PC-3 (cell line): Measurements from ENCODE around the gene CHST11. TPM values are rescaled to one million over a fixed set of nuclear protein-coding genes. Genes with fewer than 3 reads are reported as not detected.

Source experiments
- ATAC-seq: fragments of 200-7000 bp; cut with Tn5 transposase; 2 replicates; pipeline ENCODE4 v1.9.1; 2020; ENCODE audit warnings: mild to moderate bottlenecking, moderate library complexity
- BruUV-seq: library from RNA; stranded (reverse); fragments of 400-500 nt; replicated peaks from 2 replicates; lab custom pipeline; 2021; lab: Mats Ljungman, UMichigan
- CTCF ChIA-PET: fragments of 300-600 bp; sonication (Branson Sonifier 250); formaldehyde crosslinking; loops from one replicate; lab custom pipeline; 2022; ENCODE audit warnings: antibody characterized with exemption; lab: Charles Lee
- POLR2A ChIA-PET: fragments of 300-600 bp; sonication (Branson Sonifier 250); formaldehyde crosslinking; loops from one replicate; lab custom pipeline; 2022; ENCODE audit warnings: antibody characterized with exemption; ENCODE audit not compliant: unreplicated experiment; lab: Charles Lee
- DNase-seq: peaks from one replicate; pipeline ENCODE4 v3.0.0-alpha.2; 2015
- H2AFZ ChIP-seq: fragments of 300-600 bp; sonication (generic); 2 replicates; pipeline ENCODE4 v1.6.0; 2016; ENCODE audit warnings: antibody characterized with exemption, low read length
- H3F3A ChIP-seq: fragments of 300-600 bp; sonication (generic); one replicate; pipeline ENCODE4 v1.6.0; 2017; ENCODE audit warnings: antibody characterized with exemption, low read length, control low read depth, mild to moderate bottlenecking; ENCODE audit not compliant: unreplicated experiment
- H3K27ac ChIP-seq: fragments of 300-600 bp; sonication (generic); 2 replicates; pipeline ENCODE4 v1.5.1; 2016; ENCODE audit warnings: mild to moderate bottlenecking, low read length
- H3K27me3 ChIP-seq: fragments of 300-600 bp; sonication (generic); 2 replicates; pipeline ENCODE4 v1.6.1; 2016; ENCODE audit warnings: low read length, mixed read lengths
- H3K36me3 ChIP-seq: fragments of 300-600 bp; sonication (generic); 2 replicates; pipeline ENCODE4 v1.6.1; 2016; ENCODE audit warnings: low read depth, mixed run types, low read length, mixed read lengths
- H3K4me1 ChIP-seq: fragments of 300-600 bp; sonication (generic); 2 replicates; pipeline ENCODE4 v1.5.1; 2016; ENCODE audit warnings: low read length; ENCODE audit not compliant: insufficient read depth
- H3K4me2 ChIP-seq: fragments of 300-600 bp; sonication (generic); 2 replicates; pipeline ENCODE4 v1.6.0; 2016; ENCODE audit warnings: low read length
- H3K4me3 ChIP-seq: fragments of 300-600 bp; sonication (generic); 2 replicates; pipeline ENCODE4 v1.5.1; 2016; ENCODE audit warnings: mild to moderate bottlenecking, low read length, mixed read lengths
- H3K79me2 ChIP-seq: fragments of 300-600 bp; sonication (generic); 2 replicates; pipeline ENCODE4 v1.6.1; 2017; ENCODE audit warnings: low read length, mixed read lengths
- H3K9ac ChIP-seq: fragments of 300-600 bp; sonication (generic); 2 replicates; pipeline ENCODE4 v1.6.0; 2016; ENCODE audit warnings: mild to moderate bottlenecking, low read length
- H3K9me2 ChIP-seq: fragments of 300-600 bp; sonication (generic); replicated peaks from 2 replicates; pipeline ENCODE4 v1.6.1; 2016; ENCODE audit warnings: mixed run types, low read length, mixed read lengths
- H3K9me3 ChIP-seq: fragments of 300-600 bp; sonication (generic); 2 replicates; pipeline ENCODE4 v1.6.1; 2016; ENCODE audit warnings: low read length, mixed read lengths
- H4K20me1 ChIP-seq: fragments of 300-600 bp; sonication (generic); 2 replicates; pipeline ENCODE4 v1.6.1; 2016; ENCODE audit warnings: low read length, mixed read lengths
- CTCF ChIP-seq: fragments of 300-600 bp; sonication (generic); conservative IDR thresholded peaks from 2 replicates; pipeline ENCODE4 v1.5.1; 2017; ENCODE audit warnings: antibody characterized with exemption, low read depth, mild to moderate bottlenecking, low read length
- EZH2 ChIP-seq: fragments of 300-600 bp; sonication (generic); IDR thresholded peaks from one replicate; pipeline ENCODE4 v1.6.1; 2017; ENCODE audit warnings: antibody characterized with exemption, mild to moderate bottlenecking, low read length; ENCODE audit not compliant: unreplicated experiment
- EZH2phosphoT487 ChIP-seq: fragments of 300-600 bp; sonication (generic); IDR thresholded peaks from 2 replicates; pipeline ENCODE4 v1.6.1; 2018; ENCODE audit warnings: mild to moderate bottlenecking, antibody characterized with exemption, low read length, borderline replicate concordance
- intact Hi-C: fragments of 100-400 bp; cut with micrococcal nuclease; formaldehyde crosslinking; loops from 2 replicates; pipeline ENCODE4 v1.9.0; 2023
- total RNA-seq: library from RNA; depleted of rRNA; stranded (reverse); fragments of >200 nt; gene quantifications from 2 replicates; pipeline ENCODE4 v1.2.3, GENCODE V29; 2014

The CHST11 gene
- total RNA-seq, 1 experiment from 2014 or later: 53.5 TPM

- TF ChIP-seq EZH2: no peak
- intact Hi-C loops: no loop called here
- Histone ChIP-seq H3K27me3 (no peaks in the 10 kb centered on the region), H3K9me3 (no peaks in the 10 kb centered on the region), H3K27ac (no peak overlapping the region), H3K4me1 (peaks cover 12% of the 10 kb centered on the region), H3K36me3 (no peaks in the 10 kb centered on the region), H4K20me1 (no peaks in the 10 kb centered on the region), H3K9me2 (no peaks in the 10 kb centered on the region), H3K4me2 (no peak overlapping the region), H3K9ac (no peak overlapping the region), H3F3A (no peaks in the 10 kb centered on the region), H3K79me2 (peaks cover 10% of the 10 kb centered on the region; the same call in 1 of the 2 replicates), H2AFZ (no peak overlapping the region), H3K4me3 (no peak overlapping the region)
- ATAC-seq: no peak
- CTCF ChIA-PET: no interaction called here
- POLR2A ChIA-PET: no interaction called here
- BruUV-seq: no TSS peak
- DNase-seq: no peak
These were observed 118.9 kb downstream of the CHST11 start for GRCh38 chr12:104575442-104576186.

DNA sequence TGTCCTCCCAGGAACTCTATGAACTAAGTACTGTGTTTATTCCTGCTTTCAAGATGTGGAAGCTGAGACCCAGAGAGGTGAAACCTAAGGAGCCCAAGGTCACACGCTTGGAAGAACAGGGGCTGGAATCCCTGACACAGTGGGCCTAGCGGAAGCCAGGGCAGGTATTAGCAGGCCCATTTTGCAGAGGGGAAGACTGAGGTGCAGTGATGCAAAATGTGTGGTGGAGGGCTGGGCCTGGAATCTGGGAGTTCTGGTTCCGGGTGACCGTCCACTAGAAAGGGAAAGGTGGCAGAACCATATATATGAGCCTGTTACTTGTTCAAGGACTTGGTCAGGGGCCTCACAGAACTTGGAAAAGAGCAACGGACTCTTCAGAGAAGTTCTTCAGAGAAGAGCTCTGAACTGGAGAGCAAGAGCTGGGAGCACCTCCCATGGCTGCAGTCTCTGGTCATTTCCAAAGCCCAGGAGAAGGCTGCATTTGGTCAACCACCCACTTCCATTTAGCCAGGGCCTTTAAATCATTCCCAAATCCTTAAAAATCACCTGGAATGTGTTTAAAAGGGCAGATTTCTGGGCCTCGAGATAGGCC lies 119.5 kb downstream of the CHST11 start:
- POLR2A ChIA-PET: no interaction called here
- DNase-seq (no peak), ATAC-seq (no peak)
- Histone ChIP-seq H3K9ac (no peak overlapping the region), H3K4me3 (no peak overlapping the region), H3K79me2 (peaks cover 11% of the 10 kb centered on the region; the same call in 1 of the 2 replicates), H3K9me3 (no peaks in the 10 kb centered on the region), H3K36me3 (no peaks in the 10 kb centered on the region), H3K27me3 (no peaks in the 10 kb centered on the region), H3F3A (no peaks in the 10 kb centered on the region), H4K20me1 (no peaks in the 10 kb centered on the region), H3K4me1 (peaks cover 12% of the 10 kb centered on the region), H3K4me2 (no peak overlapping the region), H2AFZ (no peak overlapping the region), H3K27ac (no peak overlapping the region), H3K9me2 (no peaks in the 10 kb centered on the region)
- no TSS peak for BruUV-seq
- no peak for TF ChIP-seq EZH2
- no peak for TF ChIP-seq EZH2phosphoT487
- no peak for TF ChIP-seq CTCF
- intact Hi-C loops: no loop called here
- CTCF ChIA-PET: no interaction called here

DNA sequence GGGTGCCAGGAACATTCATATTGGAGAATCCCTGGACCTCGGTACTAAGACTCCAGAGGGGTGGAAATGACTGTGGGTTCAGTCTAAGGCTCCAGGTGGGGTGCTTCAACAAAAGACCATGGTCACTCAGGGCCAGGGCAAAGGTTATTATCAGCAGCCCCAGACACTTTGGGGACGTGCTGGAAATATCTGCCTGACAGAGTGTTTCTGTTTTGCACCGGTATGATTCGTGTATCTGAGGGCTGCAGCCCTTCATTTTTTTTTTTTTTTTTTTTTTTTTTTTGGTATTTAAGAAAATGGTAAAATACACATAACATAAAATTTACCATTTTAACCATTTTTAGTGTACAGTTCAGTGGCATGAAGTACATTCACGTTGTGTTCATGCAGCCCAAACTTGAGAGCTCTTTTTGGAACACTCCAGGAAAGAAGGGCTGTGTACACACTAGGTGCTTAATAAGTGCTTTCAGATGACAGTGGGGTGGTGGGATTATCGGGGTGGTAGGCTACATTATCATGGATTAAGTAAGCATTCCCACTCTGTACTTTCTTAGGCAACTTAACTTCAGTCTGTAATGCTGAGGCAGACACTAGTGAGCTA lies 120.3 kb downstream of the CHST11 start:
- POLR2A ChIA-PET: no interaction called here
- Histone ChIP-seq H3K4me3 (no peak overlapping the region), H3K4me2 (no peak overlapping the region), H3F3A (no peaks in the 10 kb centered on the region), H3K36me3 (no peaks in the 10 kb centered on the region), H3K27ac (no peak overlapping the region), H3K27me3 (no peaks in the 10 kb centered on the region), H3K9me3 (no peaks in the 10 kb centered on the region), H3K4me1 (peaks cover 12% of the 10 kb centered on the region), H3K79me2 (peaks cover 11% of the 10 kb centered on the region; the same call in 1 of the 2 replicates), H2AFZ (no peak overlapping the region), H3K9ac (no peak overlapping the region), H4K20me1 (no peaks in the 10 kb centered on the region), H3K9me2 (no peaks in the 10 kb centered on the region)
- no peak for DNase-seq
- intact Hi-C loops: no loop called here
- CTCF ChIA-PET: no interaction called here
- no TSS peak for BruUV-seq
- ATAC-seq: no peak
- TF ChIP-seq EZH2 (no peak), EZH2phosphoT487 (no peak), CTCF (no peak)
